Muscle of leg (tissue), 11 donors: ENCODE measurements around the gene NEUROG2. TPM values are rescaled to one million over a fixed set of nuclear protein-coding genes. Genes with fewer than 3 reads are reported as not detected.

Source experiments
- DNase-seq: peaks from one replicate; pipeline ENCODE4 v3.0.0; 2013
- H3K27ac ChIP-seq: one replicate; pipeline ENCODE4 v1.5.1; 2013; ENCODE audit warnings: mild to moderate bottlenecking, low read length, control low read depth
- H3K27me3 ChIP-seq: one replicate; pipeline ENCODE4 v1.6.1; 2013; ENCODE audit warnings: low read length; ENCODE audit not compliant: control insufficient read depth, insufficient read depth
- H3K36me3 ChIP-seq: one replicate; pipeline ENCODE4 v1.6.1; 2013; ENCODE audit warnings: low read length; ENCODE audit not compliant: control insufficient read depth, insufficient read depth
- H3K4me1 ChIP-seq: one replicate; pipeline ENCODE4 v1.6.1; 2013; ENCODE audit warnings: low read length; ENCODE audit not compliant: control insufficient read depth, insufficient read depth
- H3K4me3 ChIP-seq: one replicate; pipeline ENCODE4 v1.5.1; 2013; ENCODE audit warnings: low read length, control low read depth
- H3K9me3 ChIP-seq: replicated peaks from 2 replicates; pipeline ENCODE4 v1.6.1; 2013; ENCODE audit warnings: low read depth, low read length; ENCODE audit not compliant: control insufficient read depth
- WGBS: methylation state at CpG from one replicate; pipeline ENCODE4 v1.1.5; 2013; ENCODE audit warnings: missing lambda C conversion rate; ENCODE audit not compliant: insufficient coverage; 5-methylcytosine and 5-hydroxymethylcytosine counted together
- polyA plus RNA-seq, 8 donors: library from polyadenylated mRNA; unstranded; fragments of 120-200 nt; gene quantifications; one replicate each; pipeline versions ENCODE4 v1.2.1 to v1.2.3, GENCODE V29; 2013; ENCODE audit warnings: inconsistent platforms in 1 of 8, low replicate concordance in 1 of 8; ENCODE audit not compliant: insufficient read length in 8 of 8, insufficient read depth in 1 of 8
- total RNA-seq: library from RNA; stranded (reverse); fragments of 120-200 nt; gene quantifications from one replicate; pipeline ENCODE4 v1.2.4, GENCODE V29; 2013

NEUROG2 gene
- total and polyA plus RNA-seq, 9 donors = not detected

GRCh38 chr4:112514647-112515197 lies 1.3 kb downstream of the NEUROG2 start:
- peaks cover 44% of the 10 kb centered on the region for H3K4me1 ChIP-seq
- H3K4me3 ChIP-seq = peak overlapping the region; percentile 61
- H3K27me3 ChIP-seq = peaks cover 76% of the 10 kb centered on the region
- H3K36me3 ChIP-seq = no peaks in the 10 kb centered on the region
- no peaks in the 10 kb centered on the region for H3K9me3 ChIP-seq
- DNase-seq = no peak
- 1% methylated on average over 52 of the region's 52 CpGs for WGBS
- H3K27ac ChIP-seq = no peak overlapping the region

- DNase-seq = no peak
- no peaks in the 10 kb centered on the region for H3K9me3 ChIP-seq
- peaks cover 78% of the 10 kb centered on the region for H3K27me3 ChIP-seq
- no peak overlapping the region for H3K27ac ChIP-seq
- no peak overlapping the region for H3K4me3 ChIP-seq
- no peaks in the 10 kb centered on the region for H3K36me3 ChIP-seq
- peaks cover 50% of the 10 kb centered on the region for H3K4me1 ChIP-seq
- WGBS = 12% methylated on average over 5 of the region's 15 CpGs
Measured at GRCh38 chr4:112513971-112514646, 1.9 kb downstream of the NEUROG2 start.

GRCh38 chr4:112511803-112512118 lies 4.2 kb downstream of the NEUROG2 start:
- peaks cover 47% of the 10 kb centered on the region for H3K4me1 ChIP-seq
- 51% methylated on average over 2 of the region's 4 CpGs for WGBS
- H3K9me3 ChIP-seq = no peaks in the 10 kb centered on the region
- H3K27me3 ChIP-seq = peaks cover 85% of the 10 kb centered on the region
- no peak for DNase-seq
- H3K4me3 ChIP-seq = no peak overlapping the region
- no peaks in the 10 kb centered on the region for H3K36me3 ChIP-seq
- H3K27ac ChIP-seq = no peak overlapping the region

- peaks cover 84% of the 10 kb centered on the region for H3K27me3 ChIP-seq
- DNase-seq = peak; percentile 27
Measured at GRCh38 chr4:112511093-112511802, 4.7 kb downstream of the NEUROG2 start.

GRCh38 chr4:112510291-112511092 lies 5.5 kb downstream of the NEUROG2 start:
- Histone ChIP-seq H3K9me3 (no peaks in the 10 kb centered on the region), H3K4me3 (peak overlapping the region; percentile 5), H3K4me1 (peaks cover 36% of the 10 kb centered on the region), H3K36me3 (no peaks in the 10 kb centered on the region), H3K27ac (no peak overlapping the region), H3K27me3 (peaks cover 82% of the 10 kb centered on the region)
- 3% methylated on average over 20 of the region's 34 CpGs for WGBS
- DNase-seq = no peak

More at GRCh38 chr4:112511093-112511802, 4.7 kb downstream of the NEUROG2 start:
- Histone ChIP-seq H3K36me3 (no peaks in the 10 kb centered on the region), H3K4me3 (peak overlapping the region; percentile 5), H3K27ac (no peak overlapping the region), H3K4me1 (peaks cover 42% of the 10 kb centered on the region), H3K9me3 (no peaks in the 10 kb centered on the region)
- WGBS = 4% methylated on average over 23 of the region's 40 CpGs

GRCh38 chr4:112509243-112510141 lies 6.5 kb downstream of the NEUROG2 start:
- Histone ChIP-seq H3K4me3 (peak overlapping the region; percentile 21), H3K27ac (no peak overlapping the region), H3K4me1 (peaks cover 30% of the 10 kb centered on the region), H3K36me3 (no peaks in the 10 kb centered on the region), H3K27me3 (peaks cover 75% of the 10 kb centered on the region), H3K9me3 (no peaks in the 10 kb centered on the region)
- under 1% methylated on average over 23 of the region's 46 CpGs for whole genome bisulfite sequencing
- DNase-seq = no peak

- Histone ChIP-seq H3K4me3 (no peak overlapping the region), H3K27me3 (peaks cover 69% of the 10 kb centered on the region), H3K4me1 (peaks cover 26% of the 10 kb centered on the region), H3K27ac (no peak overlapping the region), H3K36me3 (no peaks in the 10 kb centered on the region), H3K9me3 (no peaks in the 10 kb centered on the region)
- 0% methylated on average over 3 of the region's 6 CpGs for WGBS
- no peak for DNase-seq
Measured at GRCh38 chr4:112508356-112508755, 7.6 kb downstream of the NEUROG2 start.

- H3K27ac ChIP-seq = no peak overlapping the region
- H3K4me1 ChIP-seq = peaks cover 10% of the 10 kb centered on the region
- H3K4me3 ChIP-seq = no peak overlapping the region
- no peaks in the 10 kb centered on the region for H3K36me3 ChIP-seq
- no peak for DNase-seq
- H3K27me3 ChIP-seq = peaks cover 48% of the 10 kb centered on the region
- no CpG with 5 or more reads among the region's 4 CpGs for whole genome bisulfite sequencing
- H3K9me3 ChIP-seq = no peaks in the 10 kb centered on the region
Measured at GRCh38 chr4:112504807-112505206, 11.2 kb downstream of the NEUROG2 start.

GRCh38 chr4:112502871-112503270 lies 13.1 kb downstream of the NEUROG2 start:
- Histone ChIP-seq H3K27me3 (peaks cover 32% of the 10 kb centered on the region), H3K9me3 (no peaks in the 10 kb centered on the region), H3K36me3 (no peaks in the 10 kb centered on the region), H3K4me3 (no peak overlapping the region), H3K27ac (no peak overlapping the region), H3K4me1 (no peaks in the 10 kb centered on the region)
- DNase-seq = no peak
- WGBS = no CpG with 5 or more reads among the region's 5 CpGs
